Stimulated activated naive CD4-positive, alpha-beta T cell (primary cell): ENCODE results near the gene MALL.
"Not testable (repeated sequence)": the region's sequence is repeated elsewhere in the genome, so short reads cannot be mapped to it uniquely, and the experiment has no call there.

ENCODE experiments used
- DNase-seq, 6 experiments: peaks; one replicate each; lab custom pipeline; 2025; lab: John Stamatoyannopoulos, UW

The MALL gene

DNA sequence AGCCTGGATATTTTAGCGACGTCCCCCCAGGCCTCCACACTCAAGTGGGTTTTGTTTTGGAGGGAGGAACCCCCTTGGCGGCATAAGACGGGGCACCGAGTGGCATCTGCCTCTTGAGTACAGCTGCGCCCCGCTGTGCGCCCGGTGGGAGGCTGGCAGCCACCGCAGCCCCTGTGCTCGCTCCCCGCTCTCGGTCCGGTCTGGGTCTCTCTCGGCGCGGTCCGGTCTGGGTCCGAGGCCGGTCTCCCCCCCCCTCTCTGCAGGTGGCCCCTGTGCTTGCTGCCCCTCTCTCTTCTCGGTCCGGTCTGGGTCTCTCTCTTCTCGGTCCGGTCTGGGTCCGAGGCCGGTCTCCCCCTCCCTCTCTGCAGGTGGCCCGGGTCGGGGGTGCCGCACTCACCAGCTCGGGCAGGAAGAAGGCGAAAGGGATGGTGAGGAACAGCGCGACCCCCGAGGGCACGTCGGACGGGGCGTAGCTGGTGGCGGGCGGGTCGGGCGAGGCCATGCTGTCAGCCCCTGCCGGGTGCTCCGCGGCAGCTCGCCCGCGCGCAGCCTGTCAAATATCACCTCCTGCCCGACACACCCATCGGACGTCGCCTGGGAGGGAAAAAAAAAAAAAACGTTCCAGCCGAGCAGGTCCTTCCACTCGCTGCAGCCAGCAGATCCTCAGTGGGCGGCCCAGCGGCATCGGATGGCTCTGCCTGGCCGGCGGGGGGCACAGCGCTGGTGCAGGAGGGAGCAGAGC is at the start of gene MALL:
Gene MALL, minus strand, starts transcription at position 532 of the 742 bp plus-strand sequence. Its CDS starts 30 bp downstream, at position 502.
- DNase-seq = no peak

DNA sequence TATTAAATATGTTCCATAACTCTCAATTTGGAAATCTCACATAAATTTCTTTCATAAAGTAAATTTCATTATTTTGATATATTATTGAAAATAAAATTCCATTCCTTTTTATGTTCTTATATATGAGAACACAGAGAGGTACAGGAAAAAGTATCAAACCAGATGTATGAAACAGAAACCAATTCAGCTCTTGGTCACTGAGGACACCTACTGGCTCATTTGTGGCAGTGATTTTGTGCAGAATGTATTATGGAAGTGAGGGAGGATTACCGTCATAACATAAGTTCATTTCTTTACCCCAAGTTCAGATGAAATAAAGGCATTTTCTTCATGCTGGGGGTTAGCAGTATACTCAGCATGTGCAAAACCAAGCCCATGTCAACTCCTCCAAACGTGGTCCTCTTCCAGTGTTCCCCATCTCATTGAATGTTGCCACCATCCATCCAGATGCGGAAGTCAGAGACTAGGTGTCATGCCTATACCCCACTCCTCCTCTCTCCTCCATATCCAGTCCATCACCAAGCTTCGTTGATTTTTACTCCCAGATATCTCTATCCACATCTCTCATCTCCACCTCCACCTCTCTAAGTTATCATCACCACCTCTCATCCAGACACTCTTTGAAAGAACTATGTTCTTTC is 41.7 kb upstream of the MALL start:
- peak in 1 of 6 experiments; percentile 4 for DNase-seq

DNA sequence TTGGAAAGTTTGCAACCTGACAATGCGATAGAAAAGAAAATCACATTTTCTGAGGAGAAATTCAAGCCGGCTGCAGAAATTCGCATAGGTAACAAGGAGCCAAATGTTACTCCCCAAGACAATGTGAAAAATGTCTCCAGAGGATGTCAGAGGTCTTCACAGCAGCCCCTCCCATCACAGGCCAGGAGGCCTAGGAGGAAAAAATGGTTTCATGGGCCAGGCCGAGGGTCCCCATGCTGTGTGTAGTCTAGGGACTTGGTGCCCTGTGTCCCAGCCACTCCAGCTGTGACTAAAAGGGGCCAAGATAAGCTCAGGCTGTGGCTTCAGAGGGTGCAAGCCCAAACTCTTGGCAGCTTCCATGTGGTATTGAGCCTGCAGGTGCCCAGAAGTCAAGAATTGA is 39.2 kb upstream of the MALL start:
- DNase-seq = not testable (repeated sequence)

DNA sequence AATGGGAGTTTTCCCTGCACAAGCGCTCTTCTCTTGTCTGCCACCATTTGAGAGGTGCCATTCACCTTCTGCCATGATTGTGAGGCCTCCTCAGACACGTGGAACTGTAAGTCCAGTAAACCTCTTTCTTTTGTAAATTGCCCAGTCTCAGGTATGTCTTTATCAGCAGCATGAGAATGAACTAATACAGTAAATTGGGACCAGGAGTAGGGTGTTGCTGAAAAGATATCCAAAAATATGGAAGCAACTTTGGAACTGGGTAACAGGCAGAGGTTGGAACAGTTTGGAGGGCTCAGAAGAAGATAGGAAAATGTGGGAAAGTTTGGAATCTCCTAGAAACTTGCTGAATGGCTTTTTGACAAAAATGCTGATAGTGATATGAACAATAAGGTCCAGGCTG is 38.6 kb upstream of the MALL start:
- DNase-seq = not testable (repeated sequence)

DNA sequence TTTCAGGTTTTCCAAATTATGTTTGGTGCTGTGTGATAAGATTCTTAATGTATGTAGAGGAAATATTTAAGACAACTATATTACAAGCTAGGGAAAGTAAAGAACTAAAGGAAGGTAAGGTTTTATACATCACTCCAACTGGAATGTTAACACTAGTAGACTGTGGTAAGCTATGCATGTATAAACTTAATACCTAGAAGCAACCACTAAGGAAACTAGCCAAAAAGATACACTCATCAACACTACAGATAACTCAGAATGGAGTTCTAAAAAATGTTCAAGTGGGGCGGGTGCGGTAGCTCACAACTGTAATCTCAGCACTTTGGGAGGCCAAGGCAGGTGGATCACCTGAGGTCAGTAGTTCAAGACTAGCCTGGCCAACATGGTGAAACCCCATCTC is 37.8 kb upstream of the MALL start:
- no peak for DNase-seq

DNA sequence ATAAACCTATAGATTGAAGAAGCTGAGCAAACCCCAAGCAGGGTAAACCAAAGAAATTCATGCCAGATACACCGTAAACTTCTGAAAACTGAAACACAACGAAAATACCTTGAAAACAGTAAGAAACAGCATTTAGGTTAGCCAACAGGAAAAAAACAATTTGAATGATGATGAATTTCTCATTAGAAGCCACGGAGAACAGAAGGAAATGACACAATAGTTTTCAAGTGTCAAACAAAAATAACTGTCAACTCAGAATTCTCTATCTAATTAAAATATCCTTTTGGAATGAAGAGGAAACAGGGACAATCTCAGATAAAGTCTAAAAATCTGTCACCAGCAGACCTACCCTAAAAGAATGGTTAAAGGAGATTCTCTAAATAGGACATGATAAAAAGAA is 37.3 kb upstream of the MALL start:
- no peak for DNase-seq

DNA sequence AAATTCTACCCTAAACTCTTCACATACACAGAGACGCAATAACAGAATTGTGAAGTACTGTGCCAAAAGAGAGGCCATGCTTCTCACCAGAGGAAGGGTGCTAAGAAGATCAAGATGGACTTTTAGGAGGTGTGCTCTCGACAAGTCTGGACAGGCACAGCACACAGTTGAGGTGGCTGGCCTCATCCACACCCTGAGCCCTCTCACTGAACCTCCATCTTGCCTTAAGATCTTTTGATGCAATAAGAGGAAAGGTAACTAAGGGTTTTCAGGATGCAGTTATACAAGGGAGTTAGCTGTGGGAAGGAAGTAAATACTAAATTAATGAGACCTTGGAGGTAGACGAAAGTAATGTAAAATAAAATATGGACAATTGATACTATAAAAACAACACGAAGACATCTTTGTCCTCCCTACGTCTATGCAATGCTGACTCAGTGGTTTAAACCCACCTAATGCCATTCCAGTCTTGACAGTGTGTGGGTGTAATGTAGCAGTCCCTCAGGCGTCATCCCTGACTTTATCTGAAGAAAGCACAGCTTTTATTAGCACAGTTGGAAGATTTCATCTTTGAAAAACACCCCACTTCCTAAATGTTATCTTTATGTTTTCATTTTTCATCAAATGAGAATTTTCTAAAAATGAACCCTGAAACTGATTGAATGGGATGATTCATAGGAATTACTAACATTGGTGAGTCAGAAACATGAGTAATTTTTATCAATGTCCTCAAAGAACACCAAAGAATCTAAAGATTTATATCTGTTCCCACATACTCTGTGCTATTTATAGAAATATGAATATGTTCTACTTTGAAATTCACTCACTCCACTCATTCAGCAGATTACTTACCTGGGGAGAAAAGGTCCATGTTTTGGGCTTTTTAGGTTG is 34.0 kb upstream of the MALL start:
- DNase-seq = no peak

DNA sequence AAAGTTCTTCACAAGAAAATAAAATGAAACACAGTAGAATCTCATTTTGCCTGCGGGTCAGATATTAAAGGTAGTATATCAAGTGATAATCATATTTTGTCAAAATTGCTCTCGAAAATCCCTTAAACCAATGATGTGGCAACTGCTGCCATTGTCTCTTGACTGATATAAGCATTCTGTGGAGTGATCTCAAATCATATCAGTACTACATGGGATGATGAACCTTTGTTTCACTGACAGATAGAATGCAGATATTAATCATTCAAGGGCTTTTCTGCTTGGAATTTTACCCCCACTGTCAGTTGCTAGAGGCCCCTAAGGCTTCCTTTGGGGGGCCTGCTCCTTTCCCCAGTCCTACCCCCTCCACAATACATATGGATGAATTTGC is 31.3 kb upstream of the MALL start:
- DNase-seq = no peak

DNA sequence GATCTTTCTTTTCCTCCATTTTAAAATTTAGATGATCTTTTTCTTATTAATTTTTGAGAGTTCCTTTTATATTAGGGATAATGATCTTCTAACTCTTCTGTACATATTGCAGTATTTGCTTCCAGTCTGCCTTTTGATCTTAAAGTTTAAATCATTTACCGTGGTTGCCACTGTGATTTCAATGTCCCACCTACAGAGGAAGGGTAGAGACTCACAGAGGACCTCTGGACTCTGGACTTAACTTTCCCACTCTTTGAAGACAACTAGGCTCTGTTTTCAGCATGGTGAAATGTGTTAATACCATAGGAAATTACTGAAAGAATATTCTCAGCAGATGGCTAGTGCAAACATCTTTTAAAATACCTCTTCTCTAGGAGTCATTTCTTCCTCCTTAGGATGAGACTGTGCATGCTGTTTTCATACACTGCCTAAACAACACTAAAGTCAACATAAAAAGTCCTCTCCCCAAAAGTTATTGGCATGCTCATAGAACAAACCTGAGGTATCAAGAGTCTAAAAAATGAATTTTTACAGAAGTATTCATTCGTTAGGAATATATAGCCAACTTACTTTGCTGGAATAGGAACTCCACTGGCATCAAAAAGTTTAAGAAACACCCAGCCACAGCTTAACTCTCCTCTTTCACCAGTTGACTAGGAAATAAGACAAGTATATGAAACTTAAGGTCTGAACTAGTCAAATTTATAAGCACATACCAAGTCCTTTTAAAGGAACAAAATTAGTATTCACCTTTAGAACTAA is 30.7 kb upstream of the MALL start:
- no peak for DNase-seq

DNA sequence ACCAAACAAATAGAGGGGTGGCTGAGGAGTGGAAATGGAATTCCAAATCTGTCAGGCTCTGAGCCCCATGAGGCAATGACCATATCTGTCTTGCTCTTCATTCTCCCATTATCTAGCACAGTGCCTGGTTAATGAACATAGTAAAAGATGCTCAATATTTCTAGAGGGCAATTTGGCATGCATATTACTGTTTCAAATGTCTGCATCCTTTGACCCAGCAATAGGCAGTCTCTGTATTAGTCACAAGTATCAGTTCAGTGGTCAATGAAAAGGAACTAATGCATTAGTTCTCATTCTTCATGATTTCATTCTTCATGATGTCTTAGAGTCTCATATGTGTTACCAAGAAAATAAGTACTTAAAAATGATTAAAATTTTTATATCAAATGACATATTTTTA is 28.4 kb upstream of the MALL start:
- no peak for DNase-seq

DNA sequence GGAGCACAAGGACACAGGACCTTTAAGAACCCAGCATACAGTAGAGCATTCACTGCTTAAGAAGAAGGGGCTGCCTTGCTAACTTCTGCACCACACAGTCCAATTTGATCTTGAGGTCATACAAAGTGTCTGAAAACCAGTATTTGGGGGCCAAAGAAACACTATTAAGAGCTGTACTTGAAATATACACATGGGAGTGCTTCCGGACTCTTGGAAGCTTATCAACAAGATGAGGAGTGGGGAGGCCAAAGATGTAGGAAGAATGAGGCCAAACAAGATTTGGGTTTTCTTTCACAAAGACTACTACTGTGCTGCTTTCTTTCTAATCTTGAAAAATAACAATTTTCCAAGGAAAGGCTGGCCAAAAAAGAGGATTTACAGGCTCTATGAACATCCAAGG is 24.8 kb upstream of the MALL start:
- DNase-seq = no peak

DNA sequence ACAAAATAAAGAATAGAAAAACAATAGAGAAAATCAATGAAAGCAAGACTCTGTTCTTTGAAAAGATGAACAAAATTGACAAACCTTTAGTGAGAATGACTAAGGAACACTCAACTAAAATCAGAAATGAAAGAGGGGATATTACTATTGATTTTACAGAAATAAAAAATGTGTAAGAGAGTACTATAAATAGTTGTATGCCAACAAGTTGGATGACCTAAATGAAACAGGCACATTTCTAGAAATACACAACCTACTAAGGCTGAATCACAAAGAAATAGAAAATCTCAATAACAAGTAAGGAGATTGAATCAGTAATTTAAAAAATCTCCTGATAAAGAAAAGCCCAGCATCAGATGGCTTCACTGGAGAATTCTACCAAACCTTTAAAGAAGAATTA is 18.4 kb upstream of the MALL start:
- no peak for DNase-seq

DNA sequence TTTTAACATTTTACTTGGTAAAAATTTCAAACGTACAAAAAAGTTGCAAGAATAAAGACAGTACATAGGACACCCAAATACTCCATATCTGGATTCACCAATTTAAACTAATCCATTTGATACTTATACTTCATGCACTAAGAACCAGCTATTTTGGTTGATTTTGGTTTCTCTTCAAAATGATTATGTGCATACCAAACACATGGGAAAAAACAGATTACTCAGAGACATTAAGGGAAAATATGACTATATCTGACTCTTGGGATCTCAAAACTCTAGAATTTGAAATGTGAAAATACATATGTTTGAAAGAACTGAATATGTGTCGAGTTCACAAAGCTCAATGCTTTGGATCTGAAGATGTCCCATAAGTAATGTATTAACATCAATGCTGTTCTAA is 15.5 kb upstream of the MALL start:
- no peak for DNase-seq

DNA sequence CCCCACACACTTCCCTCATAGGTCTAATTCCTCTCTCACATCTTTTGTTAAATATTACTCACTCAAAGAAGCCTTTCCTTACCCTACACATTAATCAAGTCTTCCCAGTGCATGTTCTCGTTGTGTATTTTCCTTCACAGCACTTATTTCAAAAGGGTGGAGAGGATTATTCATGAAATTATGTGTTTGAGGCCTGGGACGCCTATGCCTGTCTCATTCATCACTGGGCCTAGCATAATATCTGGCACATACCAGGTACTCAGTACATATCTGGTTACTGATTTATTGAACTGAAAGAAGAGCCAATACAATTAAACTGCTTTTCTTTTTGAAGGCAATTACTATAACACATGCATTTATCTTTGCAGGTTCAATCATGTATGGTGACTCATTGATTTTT is 15.1 kb upstream of the MALL start:
- DNase-seq = no peak

DNA sequence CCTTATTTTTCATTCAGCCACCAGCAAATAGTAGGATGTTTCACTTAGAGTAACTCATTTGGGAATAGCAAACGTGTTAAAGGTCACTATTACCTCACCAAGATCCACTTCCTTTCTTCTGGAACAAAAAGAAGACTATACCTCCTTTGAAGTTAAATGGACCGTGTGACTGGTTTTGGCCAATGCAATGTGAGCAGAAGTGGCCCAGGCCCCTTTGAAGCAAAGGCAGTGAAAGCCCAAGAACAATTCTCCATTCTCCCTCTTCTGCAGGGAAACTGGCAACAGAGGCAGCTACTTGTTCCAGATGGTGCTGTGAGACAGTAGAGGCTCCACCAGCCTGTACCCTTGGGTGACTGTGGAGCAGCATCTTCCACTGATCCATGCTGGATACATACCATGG is 11.3 kb upstream of the MALL start:
- DNase-seq = no peak

DNA sequence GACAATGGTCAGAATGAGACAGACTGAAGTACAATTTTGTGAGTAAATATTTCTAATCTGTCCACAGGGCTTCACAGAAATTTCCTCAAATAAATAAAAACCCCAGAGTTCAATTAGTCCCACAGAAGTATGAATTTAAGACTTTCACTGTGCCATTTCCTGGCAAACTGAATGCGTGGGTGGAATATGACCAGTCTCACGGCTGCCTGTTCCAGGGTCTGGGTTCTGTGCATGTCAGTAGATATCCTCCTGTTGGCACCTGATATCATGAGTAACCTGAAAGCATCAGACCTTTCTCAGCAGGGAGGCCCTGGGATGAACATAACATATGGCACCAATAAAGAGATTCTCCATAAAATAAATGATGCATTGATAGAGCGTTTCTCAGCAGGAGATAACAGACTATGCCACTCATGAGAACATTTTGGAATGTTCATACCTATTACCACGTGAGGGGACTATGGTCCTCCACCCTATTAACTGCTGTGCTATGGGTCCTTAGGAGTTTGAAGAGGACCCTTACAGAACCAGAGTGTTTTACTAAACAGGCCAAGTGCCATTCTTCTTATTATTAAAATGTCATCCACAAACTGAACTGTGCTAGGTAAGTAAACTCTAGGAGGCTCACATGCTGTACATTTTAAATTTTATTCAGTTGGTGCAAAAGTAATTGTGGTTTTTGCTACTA is 10.6 kb upstream of the MALL start:
- no peak for DNase-seq

DNA sequence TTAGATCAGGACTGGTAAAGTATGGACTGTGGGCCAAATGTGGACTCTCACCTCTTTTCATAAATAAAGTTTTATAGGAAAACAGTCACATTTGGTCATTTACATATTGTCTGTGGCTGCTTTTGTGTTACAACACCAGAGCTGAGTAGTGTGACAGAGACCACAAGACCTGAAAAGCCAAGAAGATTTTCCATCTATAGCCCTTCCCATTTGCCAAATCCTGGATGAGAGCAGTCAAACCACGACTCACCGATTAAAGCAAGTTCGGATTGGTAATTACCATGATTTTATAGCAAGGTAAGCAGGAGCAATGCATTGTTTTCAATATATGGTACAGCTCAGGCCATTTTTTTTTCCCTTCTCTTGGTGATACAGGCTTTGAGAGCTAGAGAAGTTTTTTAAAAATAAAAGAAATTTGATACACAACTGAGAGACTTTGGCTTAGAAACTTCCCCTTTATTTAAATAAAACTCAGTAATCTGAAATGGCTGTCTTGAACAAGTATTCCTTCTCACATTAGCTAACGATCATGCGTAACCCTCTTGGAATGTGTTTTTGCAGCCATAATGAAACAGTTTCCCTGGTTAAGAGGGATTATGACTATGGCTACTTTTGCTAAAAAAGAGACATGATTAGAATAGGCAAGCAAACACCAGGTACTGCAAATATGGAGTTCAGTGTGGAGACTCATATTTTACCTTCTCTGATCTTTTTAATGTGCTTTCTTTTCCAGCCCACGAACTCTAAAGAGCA is 9.5 kb upstream of the MALL start:
- no peak for DNase-seq

DNA sequence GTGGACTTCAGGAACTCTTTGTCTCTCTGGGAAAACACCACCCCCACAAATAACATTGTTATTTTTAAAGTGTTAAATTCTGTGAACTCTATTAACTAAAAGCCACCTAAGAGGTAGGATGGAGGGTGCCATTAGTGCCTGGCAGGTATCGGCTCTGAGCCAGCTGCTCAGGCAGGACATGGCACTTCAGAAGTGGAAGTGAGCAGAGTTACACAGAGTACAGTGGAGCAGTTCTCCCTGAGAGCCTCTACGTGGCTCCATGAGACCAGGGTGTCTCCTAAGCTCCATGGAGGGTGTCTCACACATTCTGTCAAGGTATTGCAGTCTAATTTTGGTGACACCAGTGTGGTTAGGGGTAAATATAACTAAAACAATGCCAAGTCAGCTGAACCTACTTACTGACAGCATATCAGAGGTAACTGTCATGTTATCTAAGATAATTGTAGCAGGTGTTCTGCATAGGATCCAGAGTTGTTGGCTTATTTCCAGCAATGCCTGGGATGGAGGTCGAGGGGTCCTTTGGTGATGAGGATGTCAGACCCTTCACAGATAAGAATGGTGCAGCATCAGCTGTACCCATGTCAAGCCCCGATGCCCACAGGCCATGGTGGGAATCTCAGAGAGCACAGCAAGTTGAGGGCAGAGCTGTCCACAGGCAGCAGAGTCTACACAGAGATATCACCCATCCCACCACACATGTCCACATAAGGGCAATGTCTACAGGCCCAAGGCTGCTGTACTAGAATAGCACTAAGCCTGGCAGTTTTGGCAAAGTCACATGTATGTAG is 8.6 kb upstream of the MALL start:
- DNase-seq = no peak

DNA sequence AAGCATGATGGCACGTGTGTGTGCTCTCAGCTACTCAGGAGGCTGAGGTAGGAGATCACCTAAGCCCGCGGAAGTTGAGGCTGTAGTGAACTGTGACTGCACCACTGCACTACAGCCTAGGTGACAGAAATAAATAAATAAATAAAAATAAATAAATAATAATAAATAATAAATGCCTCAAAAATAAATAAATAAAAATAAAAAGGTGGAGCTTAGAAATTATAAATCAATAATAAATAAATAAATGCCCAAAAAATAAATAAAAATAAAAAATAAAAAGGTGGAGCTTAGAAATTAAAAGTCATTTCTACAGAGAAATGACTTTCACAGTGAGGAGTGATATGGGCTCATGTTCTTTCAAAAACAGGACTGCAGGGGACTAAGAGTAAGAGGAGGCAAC is 6.0 kb upstream of the MALL start:
- no peak for DNase-seq

DNA sequence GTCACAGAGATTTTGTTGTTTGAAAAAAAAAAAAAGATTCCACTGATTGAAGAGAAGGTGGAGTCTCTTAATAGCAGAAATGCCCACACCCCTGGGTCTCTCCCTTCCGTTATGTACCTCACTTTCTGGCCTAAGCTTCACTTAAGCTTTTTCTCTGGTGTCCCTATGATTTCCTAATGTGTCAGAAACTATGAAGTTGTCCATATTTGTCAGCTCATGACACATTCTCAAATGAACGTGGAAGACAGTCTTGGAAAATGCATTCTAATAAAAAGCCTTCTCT is 5.4 kb upstream of the MALL start:
- no peak for DNase-seq
